ENCODE data around the gene SHROOM4.

DNA sequence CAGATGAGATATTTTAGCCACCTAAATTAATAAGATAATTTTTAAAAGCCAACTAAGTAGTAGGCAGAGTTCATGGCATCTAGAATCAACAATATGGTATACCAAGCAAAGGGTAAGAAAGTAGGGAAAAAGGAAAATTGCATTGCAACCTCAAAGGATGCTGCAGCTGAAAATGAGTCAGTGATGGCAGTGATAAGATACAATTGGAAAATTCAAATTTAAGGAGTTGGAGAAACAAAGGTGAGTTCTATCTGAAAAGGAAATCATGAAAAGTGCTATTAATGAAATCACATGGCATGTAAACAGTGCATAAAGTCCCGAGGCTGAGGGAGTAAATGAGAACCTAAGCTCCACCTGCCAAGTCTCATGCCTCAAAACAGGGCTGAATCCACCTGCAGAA, 33.9 kb downstream of the SHROOM4 start:
- TF ChIP-seq, protein P1, sequence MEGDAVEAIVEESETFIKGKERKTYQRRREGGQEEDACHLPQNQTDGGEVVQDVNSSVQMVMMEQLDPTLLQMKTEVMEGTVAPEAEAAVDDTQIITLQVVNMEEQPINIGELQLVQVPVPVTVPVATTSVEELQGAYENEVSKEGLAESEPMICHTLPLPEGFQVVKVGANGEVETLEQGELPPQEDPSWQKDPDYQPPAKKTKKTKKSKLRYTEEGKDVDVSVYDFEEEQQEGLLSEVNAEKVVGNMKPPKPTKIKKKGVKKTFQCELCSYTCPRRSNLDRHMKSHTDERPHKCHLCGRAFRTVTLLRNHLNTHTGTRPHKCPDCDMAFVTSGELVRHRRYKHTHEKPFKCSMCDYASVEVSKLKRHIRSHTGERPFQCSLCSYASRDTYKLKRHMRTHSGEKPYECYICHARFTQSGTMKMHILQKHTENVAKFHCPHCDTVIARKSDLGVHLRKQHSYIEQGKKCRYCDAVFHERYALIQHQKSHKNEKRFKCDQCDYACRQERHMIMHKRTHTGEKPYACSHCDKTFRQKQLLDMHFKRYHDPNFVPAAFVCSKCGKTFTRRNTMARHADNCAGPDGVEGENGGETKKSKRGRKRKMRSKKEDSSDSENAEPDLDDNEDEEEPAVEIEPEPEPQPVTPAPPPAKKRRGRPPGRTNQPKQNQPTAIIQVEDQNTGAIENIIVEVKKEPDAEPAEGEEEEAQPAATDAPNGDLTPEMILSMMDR (IDR thresholded peaks at IDR 0.05): no peak
- TF ChIP-seq EZH2 (IDR thresholded peaks at IDR 0.05; ENCODE audit: borderline replicate concordance, insufficient read depth, low read depth, low read length, poor library complexity, severe bottlenecking): no peak
